Endothelial cell (in vitro differentiated cells): Measurements from ENCODE around the gene MARF1. TPM values are rescaled to one million over a fixed set of nuclear protein-coding genes. Genes with fewer than 3 reads are reported as not detected.

Experiments used
- DNase-seq: peaks from one replicate; pipeline ENCODE4 v3.0.0; 2021; ENCODE audit warnings: low spot score
- H3K27ac Mint-ChIP-seq: one replicate; pipeline ENCODE4 v1.8.0; 2021; ENCODE audit warnings: mixed read lengths, inconsistent platforms; ENCODE audit not compliant: unreplicated experiment
- H3K27me3 Mint-ChIP-seq: one replicate; pipeline ENCODE4 v1.8.0; 2021; ENCODE audit warnings: mild to moderate bottlenecking, moderate library complexity, mixed read lengths, inconsistent platforms; ENCODE audit not compliant: unreplicated experiment
- H3K36me3 Mint-ChIP-seq: one replicate; pipeline ENCODE4 v1.8.0; 2021; ENCODE audit warnings: mild to moderate bottlenecking, low read depth, mixed read lengths, inconsistent platforms; ENCODE audit not compliant: unreplicated experiment
- H3K4me1 Mint-ChIP-seq: one replicate; pipeline ENCODE4 v1.8.0; 2021; ENCODE audit warnings: mild to moderate bottlenecking, mixed read lengths, inconsistent platforms; ENCODE audit not compliant: unreplicated experiment
- H3K4me3 Mint-ChIP-seq: one replicate; pipeline ENCODE4 v1.8.0; 2021; ENCODE audit warnings: mild to moderate bottlenecking, mixed read lengths, inconsistent platforms; ENCODE audit not compliant: unreplicated experiment
- H3K9me3 Mint-ChIP-seq: one replicate; pipeline ENCODE4 v1.8.0; 2021; ENCODE audit warnings: mixed read lengths, inconsistent platforms; ENCODE audit not compliant: unreplicated experiment
- total RNA-seq: library from RNA; stranded (reverse); fragmentation: NEBNext Ultra II Directional; extraction: Animal tissue kit (Norgen Biotek cat#: 25700); gene quantifications from one replicate; pipeline ENCODE4 v1.2.1, GENCODE V29; 2021; ENCODE audit not compliant: unreplicated experiment
- TF ChIP-seq, protein P1 (sequence below): fragments of 200-600 bp; sonication (generic); IDR thresholded peaks from one replicate; pipeline ENCODE4 v1.5.0; 2021; ENCODE audit warnings: antibody characterized with exemption; ENCODE audit not compliant: unreplicated experiment

Gene MARF1
- total RNA-seq, 1 donor from 2014 or later = 55.2 TPM

DNA sequence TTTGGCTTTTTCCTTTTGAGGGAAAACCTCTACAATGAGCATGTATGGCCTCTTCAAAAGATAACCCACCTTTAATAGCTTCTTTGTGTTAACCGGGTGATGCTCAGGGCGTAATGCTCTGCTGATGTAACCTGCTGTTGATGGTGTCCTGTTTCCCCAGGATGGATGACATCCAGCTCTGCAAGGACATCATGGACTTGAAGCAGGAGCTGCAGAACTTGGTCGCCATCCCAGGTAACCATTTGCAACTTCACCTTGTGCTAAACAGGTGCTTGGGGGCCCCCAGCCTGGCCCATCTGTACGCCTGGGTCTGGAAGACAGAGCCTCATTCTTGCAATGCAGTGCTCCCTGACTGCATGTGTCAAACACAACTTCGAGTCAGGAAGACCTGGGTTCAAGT, 75.1 kb downstream of the MARF1 start:
- DNase-seq = no peak
- Mint-ChIP-seq H3K27ac (no peak overlapping the region), H3K36me3 (no peaks in the 10 kb centered on the region), H3K4me3 (no peak overlapping the region), H3K4me1 (peaks cover 22% of the 10 kb centered on the region), H3K27me3 (peaks cover 2% of the 10 kb centered on the region), H3K9me3 (no peaks in the 10 kb centered on the region)
- TF ChIP-seq, protein P1, sequence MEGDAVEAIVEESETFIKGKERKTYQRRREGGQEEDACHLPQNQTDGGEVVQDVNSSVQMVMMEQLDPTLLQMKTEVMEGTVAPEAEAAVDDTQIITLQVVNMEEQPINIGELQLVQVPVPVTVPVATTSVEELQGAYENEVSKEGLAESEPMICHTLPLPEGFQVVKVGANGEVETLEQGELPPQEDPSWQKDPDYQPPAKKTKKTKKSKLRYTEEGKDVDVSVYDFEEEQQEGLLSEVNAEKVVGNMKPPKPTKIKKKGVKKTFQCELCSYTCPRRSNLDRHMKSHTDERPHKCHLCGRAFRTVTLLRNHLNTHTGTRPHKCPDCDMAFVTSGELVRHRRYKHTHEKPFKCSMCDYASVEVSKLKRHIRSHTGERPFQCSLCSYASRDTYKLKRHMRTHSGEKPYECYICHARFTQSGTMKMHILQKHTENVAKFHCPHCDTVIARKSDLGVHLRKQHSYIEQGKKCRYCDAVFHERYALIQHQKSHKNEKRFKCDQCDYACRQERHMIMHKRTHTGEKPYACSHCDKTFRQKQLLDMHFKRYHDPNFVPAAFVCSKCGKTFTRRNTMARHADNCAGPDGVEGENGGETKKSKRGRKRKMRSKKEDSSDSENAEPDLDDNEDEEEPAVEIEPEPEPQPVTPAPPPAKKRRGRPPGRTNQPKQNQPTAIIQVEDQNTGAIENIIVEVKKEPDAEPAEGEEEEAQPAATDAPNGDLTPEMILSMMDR = no peak

DNA sequence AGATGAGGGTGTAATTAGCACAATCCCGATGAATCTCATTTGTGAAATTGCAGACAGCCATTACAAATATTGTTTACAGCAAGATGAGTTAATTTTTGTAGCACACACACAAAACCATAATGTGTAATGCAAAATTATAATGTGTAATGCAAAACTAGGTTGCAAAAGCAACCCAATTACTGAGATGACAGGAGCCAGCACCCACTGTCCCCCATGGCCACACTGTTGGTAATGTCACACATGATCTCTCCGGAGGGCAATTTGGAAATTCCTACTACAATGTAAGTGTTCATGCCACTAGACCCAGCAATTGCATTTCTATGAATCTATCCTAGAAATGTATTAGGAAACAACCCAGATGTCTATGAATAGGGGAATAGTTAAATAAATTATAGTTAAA, 76.9 kb downstream of the MARF1 start:
- Mint-ChIP-seq H3K9me3 (no peaks in the 10 kb centered on the region), H3K4me1 (peaks cover 8% of the 10 kb centered on the region), H3K4me3 (no peak overlapping the region), H3K27ac (no peak overlapping the region), H3K36me3 (no peaks in the 10 kb centered on the region), H3K27me3 (peaks cover 2% of the 10 kb centered on the region)
- TF ChIP-seq, protein P1 = no peak
- no peak for DNase-seq

GRCh38 chr16:15564604-15565339, 78.2 kb downstream of the MARF1 start:
- no peak for DNase-seq
- H3K27ac Mint-ChIP-seq = no peak overlapping the region
- H3K9me3 Mint-ChIP-seq = no peaks in the 10 kb centered on the region

GRCh38 chr16:15559176-15559575, 83.8 kb downstream of the MARF1 start:
- Mint-ChIP-seq H3K36me3 (no peaks in the 10 kb centered on the region), H3K4me3 (no peak overlapping the region), H3K27ac (no peak overlapping the region), H3K4me1 (peaks cover 8% of the 10 kb centered on the region), H3K9me3 (no peaks in the 10 kb centered on the region), H3K27me3 (peaks cover 6% of the 10 kb centered on the region)
- no peak for DNase-seq
- TF ChIP-seq, protein P1 = no peak

More at GRCh38 chr16:15564604-15565339, 78.2 kb downstream of the MARF1 start:
- TF ChIP-seq, protein P1 = no peak
- Mint-ChIP-seq H3K36me3 (no peaks in the 10 kb centered on the region), H3K4me1 (peaks cover 8% of the 10 kb centered on the region), H3K27me3 (peaks cover 2% of the 10 kb centered on the region), H3K4me3 (no peak overlapping the region)

DNA sequence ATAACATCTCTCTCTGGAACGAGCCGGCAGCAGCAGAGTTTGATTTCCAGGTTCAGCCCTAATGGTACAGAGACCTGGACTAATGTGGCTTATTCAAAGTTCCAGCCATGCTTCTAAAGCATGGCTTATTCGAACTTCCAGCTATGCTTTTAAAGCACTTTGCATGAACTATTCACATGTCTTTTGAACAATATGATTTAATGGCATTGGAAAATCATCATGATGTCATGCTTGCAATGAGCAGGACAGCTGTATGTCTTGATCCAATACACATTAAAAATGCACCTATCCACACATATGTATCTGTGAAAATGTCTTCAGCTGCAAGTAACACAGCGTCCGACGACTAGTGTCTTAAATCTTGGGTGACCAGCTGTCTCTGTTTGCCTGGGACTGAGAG, 85.7 kb downstream of the MARF1 start:
- Mint-ChIP-seq H3K27ac (no peak overlapping the region), H3K27me3 (peaks cover 6% of the 10 kb centered on the region)

More for the DNA sequence above, 85.7 kb downstream of the MARF1 start:
- TF ChIP-seq, protein P1 = no peak
- DNase-seq = no peak
- Mint-ChIP-seq H3K9me3 (no peaks in the 10 kb centered on the region), H3K4me1 (no peaks in the 10 kb centered on the region), H3K4me3 (no peak overlapping the region), H3K36me3 (no peaks in the 10 kb centered on the region)
